Astrocyte (in vitro differentiated cells and primary cell): Measurements from ENCODE around the gene CCDC6.

Experiments
- EZH2 ChIP-seq: IDR thresholded peaks from 2 replicates; pipeline ENCODE4 v1.6.1; 2012; ENCODE audit warnings: mild to moderate bottlenecking, low read length, inconsistent platforms; ENCODE audit not compliant: insufficient read depth
- TF ChIP-seq, protein P1 (sequence below): IDR thresholded peaks from 2 replicates; pipeline ENCODE4 v1.5.1; 2011; ENCODE audit warnings: low read depth, mild to moderate bottlenecking, inconsistent platforms, low read length, moderate library complexity; ENCODE audit not compliant: insufficient read depth

DNA sequence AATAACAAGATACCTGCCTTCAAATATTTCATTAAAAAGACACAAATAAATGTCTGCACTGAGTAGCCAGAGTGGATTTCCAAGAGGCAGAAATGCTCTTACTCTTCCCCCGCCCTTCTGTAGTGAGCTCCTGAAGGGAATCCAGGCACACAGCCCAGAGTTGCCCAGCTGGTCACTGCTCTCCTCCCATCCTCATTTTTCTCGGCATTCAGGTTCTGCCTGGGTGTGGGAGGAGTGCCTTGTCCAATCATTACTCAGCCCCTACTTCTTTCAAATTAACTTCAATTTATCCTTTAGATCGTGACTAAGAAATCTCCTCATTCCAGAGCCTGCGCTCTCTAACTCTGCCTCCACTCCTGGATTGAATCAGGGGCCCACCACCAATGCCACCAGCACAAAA, 12.2 kb downstream of the CCDC6 start:
- TF ChIP-seq, protein P1, sequence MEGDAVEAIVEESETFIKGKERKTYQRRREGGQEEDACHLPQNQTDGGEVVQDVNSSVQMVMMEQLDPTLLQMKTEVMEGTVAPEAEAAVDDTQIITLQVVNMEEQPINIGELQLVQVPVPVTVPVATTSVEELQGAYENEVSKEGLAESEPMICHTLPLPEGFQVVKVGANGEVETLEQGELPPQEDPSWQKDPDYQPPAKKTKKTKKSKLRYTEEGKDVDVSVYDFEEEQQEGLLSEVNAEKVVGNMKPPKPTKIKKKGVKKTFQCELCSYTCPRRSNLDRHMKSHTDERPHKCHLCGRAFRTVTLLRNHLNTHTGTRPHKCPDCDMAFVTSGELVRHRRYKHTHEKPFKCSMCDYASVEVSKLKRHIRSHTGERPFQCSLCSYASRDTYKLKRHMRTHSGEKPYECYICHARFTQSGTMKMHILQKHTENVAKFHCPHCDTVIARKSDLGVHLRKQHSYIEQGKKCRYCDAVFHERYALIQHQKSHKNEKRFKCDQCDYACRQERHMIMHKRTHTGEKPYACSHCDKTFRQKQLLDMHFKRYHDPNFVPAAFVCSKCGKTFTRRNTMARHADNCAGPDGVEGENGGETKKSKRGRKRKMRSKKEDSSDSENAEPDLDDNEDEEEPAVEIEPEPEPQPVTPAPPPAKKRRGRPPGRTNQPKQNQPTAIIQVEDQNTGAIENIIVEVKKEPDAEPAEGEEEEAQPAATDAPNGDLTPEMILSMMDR: no peak
- TF ChIP-seq EZH2: no peak
